Peyer's patch (tissue), 4 donors: ENCODE results near the gene FGGY.

ENCODE experiments used
- CTCF ChIP-seq, 6 experiments: fragments of 450-650 bp in 4 of 6; fragments of 200-600 bp in 2 of 6; sonication (generic) in 1 of 6; IDR thresholded peaks; one replicate each; pipeline ENCODE4 v1.5.1; 2017 to 2019; ENCODE audit warnings: antibody characterized with exemption in 6 of 6, mild to moderate bottlenecking in 3 of 6, moderate library complexity in 1 of 6
- POLR2A ChIP-seq, 2 donors: fragments of 450-650 bp; IDR thresholded peaks; one replicate each; pipeline ENCODE4 v1.5.1; 2017; ENCODE audit warnings: antibody characterized with exemption in 2 of 2, mild to moderate bottlenecking in 2 of 2, moderate library complexity in 2 of 2

DNA sequence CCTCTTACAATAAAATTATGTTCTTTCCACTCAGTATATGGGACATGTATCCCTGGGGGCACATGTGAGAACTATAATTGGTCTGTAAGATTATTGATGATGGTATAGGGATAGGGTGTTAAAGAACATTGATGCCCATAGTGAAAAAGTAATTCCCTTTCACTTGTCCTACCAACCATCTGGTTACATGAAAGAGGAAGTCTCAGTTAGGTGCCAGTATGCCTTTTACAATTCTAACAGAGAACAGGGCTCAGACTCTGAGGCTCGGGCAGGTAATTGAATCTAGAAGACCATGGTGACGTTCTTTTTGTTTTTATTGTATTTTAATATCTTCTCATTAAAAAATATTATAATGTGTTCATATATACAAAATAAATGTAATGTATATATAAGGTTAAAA, 113.6 kb downstream of the FGGY start:
- TF ChIP-seq CTCF (IDR thresholded peaks at IDR 0.05) (no peak), POLR2A (IDR thresholded peaks at IDR 0.05) (no peak)
